ENCODE data around the gene VAT1L.

VAT1L gene

GRCh38 chr16:77866752-77867151, 78.4 kb downstream of the VAT1L start:
- in situ Hi-C loops (cut with HindIII; ENCODE audit: low sequenced_read_pairs): no loop called here

GRCh38 chr16:77868052-77868451, 79.7 kb downstream of the VAT1L start:
- in situ Hi-C loops (cut with HindIII; ENCODE audit: low sequenced_read_pairs): no loop called here

GRCh38 chr16:77868478-77868877, 80.1 kb downstream of the VAT1L start:
- in situ Hi-C loops (cut with HindIII; ENCODE audit: low sequenced_read_pairs): no loop called here

- in situ Hi-C loops (cut with HindIII; ENCODE audit: low sequenced_read_pairs): no loop called here
Observed at GRCh38 chr16:77869997-77870813, 81.8 kb downstream of the VAT1L start.

- in situ Hi-C loops (cut with HindIII; ENCODE audit: low sequenced_read_pairs): no loop called here
Observed at GRCh38 chr16:77871932-77872331, 83.6 kb downstream of the VAT1L start.

- in situ Hi-C loops (cut with HindIII; ENCODE audit: low sequenced_read_pairs): no loop called here
Observed at GRCh38 chr16:77873066-77873465, 84.7 kb downstream of the VAT1L start.

- in situ Hi-C loops (cut with HindIII; ENCODE audit: low sequenced_read_pairs): no loop called here
Observed at GRCh38 chr16:77874347-77874746, 86.0 kb downstream of the VAT1L start.

- in situ Hi-C loops (cut with HindIII; ENCODE audit: low sequenced_read_pairs): no loop called here
Observed at GRCh38 chr16:77876776-77877175, 88.4 kb downstream of the VAT1L start.

GRCh38 chr16:77877712-77878347, 89.5 kb downstream of the VAT1L start:
- in situ Hi-C loops (cut with HindIII; ENCODE audit: low sequenced_read_pairs): no loop called here

- in situ Hi-C loops (cut with HindIII; ENCODE audit: low sequenced_read_pairs): no loop called here
Observed at GRCh38 chr16:77881355-77882030, 93.1 kb downstream of the VAT1L start.

- in situ Hi-C loops (cut with HindIII; ENCODE audit: low sequenced_read_pairs): no loop called here
Observed at GRCh38 chr16:77882358-77882757, 94.0 kb downstream of the VAT1L start.

GRCh38 chr16:77885571-77886295, 97.4 kb downstream of the VAT1L start:
- in situ Hi-C loops (cut with HindIII; ENCODE audit: low sequenced_read_pairs): no loop called here

- in situ Hi-C loops (cut with HindIII; ENCODE audit: low sequenced_read_pairs): no loop called here
Observed at GRCh38 chr16:77888871-77889270, 100.5 kb downstream of the VAT1L start.

GRCh38 chr16:77890075-77890474, 101.7 kb downstream of the VAT1L start:
- in situ Hi-C loops (cut with HindIII; ENCODE audit: low sequenced_read_pairs): no loop called here

GRCh38 chr16:77894162-77894561, 105.8 kb downstream of the VAT1L start:
- in situ Hi-C loops (cut with HindIII; ENCODE audit: low sequenced_read_pairs): no loop called here

GRCh38 chr16:77895962-77896361, 107.6 kb downstream of the VAT1L start:
- in situ Hi-C loops (cut with HindIII; ENCODE audit: low sequenced_read_pairs): no loop called here

- in situ Hi-C loops (cut with HindIII; ENCODE audit: low sequenced_read_pairs): no loop called here
Observed at GRCh38 chr16:77896415-77897128, 108.2 kb downstream of the VAT1L start.

GRCh38 chr16:77897129-77897437, 108.7 kb downstream of the VAT1L start:
- in situ Hi-C loops (cut with HindIII; ENCODE audit: low sequenced_read_pairs): no loop called here

- in situ Hi-C loops (cut with HindIII; ENCODE audit: low sequenced_read_pairs): no loop called here
Observed at GRCh38 chr16:77897831-77898605, 109.7 kb downstream of the VAT1L start.

- in situ Hi-C loops (cut with HindIII; ENCODE audit: low sequenced_read_pairs): no loop called here
Observed at GRCh38 chr16:77898671-77899211, 110.4 kb downstream of the VAT1L start.

Data from DLD1 (cell line).